HG03565 (cell line): Measurements from ENCODE around the gene RBM47.
A peak's percentile ranks its signal among the peaks of the same experiment; 100 is the strongest.

Experiments
- ATAC-seq: cut with Tn5 transposase; IDR thresholded peaks from one replicate; pipeline ENCODE4 v1.9.1; 2021; ENCODE audit warnings: mild to moderate bottlenecking, moderate library complexity; ENCODE audit not compliant: unreplicated experiment

The RBM47 gene

GRCh38 chr4:40502220-40502619 lies 127.4 kb downstream of the RBM47 start:
- no peak for ATAC-seq

DNA sequence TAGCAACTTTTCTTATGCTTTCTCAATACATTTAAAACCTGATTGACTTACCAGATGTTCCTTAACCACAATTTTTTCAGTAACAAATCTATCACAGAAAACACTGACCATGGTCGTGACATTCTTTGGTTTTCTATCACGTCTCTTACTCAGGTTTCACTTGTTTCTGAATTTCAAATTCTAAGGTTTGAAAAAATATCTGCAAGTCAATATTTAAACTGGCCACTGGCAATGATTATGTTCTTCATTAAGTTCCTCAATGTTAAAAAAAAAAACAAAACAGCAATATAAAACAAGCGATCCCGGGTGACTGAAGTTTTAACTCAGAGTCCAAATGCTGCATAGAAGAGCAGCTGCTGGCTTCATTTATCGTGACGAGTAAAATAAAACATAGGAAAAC lies 128.9 kb downstream of the RBM47 start:
- no peak for ATAC-seq

DNA sequence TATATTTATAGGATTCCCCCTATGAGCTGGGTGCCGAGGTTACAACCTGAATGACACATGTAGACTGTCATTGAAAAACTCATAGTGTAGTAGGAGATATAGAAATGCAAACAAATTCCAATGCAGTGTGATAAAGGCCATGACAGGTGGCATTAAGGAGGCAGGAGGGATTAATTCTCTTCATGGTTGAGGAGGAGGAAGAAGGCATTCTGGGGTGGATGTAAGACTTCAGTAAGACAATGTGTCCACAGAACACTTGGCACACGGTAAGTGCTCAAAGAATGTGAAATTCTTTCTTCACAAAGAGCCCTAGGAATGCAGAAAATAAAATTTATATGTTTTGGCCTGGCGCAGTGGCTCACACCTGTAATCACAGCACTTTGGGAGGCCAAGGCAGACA lies 136.5 kb downstream of the RBM47 start:
- ATAC-seq: no peak

- ATAC-seq: no peak
Measured at GRCh38 chr4:40492691-40493090, 137.0 kb downstream of the RBM47 start.

DNA sequence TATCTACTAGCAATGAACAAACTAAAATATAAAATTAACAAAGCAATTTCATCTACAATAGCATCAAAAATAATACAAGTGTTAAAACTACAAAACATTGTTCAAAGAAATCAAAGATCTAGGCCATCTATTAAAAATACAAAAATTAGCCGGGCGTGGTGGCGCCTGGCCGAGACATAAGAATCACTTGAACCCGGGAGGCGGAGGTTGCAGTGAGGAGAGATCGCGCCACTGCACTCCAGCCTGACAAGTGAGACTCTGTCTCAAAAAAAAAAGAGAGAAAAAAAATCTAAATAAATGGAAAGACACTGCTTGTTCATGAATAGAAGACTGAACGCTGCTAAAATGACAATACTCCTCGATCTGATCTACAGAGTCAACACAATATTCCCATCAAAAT lies 139.2 kb downstream of the RBM47 start:
- no peak for ATAC-seq

DNA sequence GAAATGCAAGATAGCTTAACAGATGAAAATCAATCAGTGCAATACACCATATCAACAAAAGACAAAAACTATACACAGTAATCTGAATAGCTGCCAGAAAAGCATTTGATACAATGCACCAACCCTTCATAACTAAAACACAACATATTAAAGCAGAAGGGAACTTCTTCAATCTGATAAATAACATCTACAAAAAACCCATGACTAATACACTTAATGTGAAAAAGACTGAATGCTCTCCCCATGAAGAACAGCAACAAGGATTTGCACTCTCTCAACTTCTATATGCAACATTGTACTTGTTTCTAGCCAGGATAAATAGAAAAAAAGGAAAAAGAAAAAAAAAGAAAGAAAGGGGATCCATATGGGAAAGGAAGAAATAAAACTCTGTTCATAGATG lies 139.7 kb downstream of the RBM47 start:
- no peak for ATAC-seq

- no peak for ATAC-seq
Measured at GRCh38 chr4:40486534-40486933, 143.1 kb downstream of the RBM47 start.

DNA sequence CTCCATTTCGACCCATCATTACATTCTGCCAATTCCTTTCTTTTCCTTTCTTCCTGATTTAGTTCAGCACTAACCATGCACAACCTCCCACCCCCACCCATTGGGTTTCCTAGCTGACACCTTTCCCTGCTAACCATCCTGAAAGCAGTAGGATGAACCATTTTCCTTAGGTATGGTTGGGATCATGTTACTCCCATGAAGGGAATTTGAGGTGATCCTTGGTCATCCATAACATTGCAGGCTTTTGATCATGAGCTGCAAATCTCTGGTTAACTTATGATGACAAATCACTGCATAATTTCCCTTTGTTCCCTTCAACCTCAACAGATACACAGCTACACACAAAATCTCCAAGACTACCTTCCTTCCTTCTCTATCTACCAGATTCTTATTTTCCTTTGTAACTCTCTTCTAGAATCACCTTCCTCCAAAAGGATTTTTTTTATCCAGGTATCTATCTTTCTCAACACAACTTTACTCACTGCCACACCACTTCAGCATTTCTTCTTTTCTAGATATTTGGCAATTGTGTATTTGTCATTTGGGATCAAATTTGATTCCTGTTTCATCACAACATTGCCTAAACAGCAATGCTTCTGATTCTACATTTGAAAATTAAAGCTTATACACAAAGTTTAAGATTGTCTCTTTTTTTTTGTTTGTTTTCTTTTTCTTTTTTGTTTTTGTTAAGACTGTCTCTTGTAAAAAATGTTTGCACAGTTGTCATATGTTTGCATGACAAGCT lies 145.1 kb downstream of the RBM47 start:
- no peak for ATAC-seq

DNA sequence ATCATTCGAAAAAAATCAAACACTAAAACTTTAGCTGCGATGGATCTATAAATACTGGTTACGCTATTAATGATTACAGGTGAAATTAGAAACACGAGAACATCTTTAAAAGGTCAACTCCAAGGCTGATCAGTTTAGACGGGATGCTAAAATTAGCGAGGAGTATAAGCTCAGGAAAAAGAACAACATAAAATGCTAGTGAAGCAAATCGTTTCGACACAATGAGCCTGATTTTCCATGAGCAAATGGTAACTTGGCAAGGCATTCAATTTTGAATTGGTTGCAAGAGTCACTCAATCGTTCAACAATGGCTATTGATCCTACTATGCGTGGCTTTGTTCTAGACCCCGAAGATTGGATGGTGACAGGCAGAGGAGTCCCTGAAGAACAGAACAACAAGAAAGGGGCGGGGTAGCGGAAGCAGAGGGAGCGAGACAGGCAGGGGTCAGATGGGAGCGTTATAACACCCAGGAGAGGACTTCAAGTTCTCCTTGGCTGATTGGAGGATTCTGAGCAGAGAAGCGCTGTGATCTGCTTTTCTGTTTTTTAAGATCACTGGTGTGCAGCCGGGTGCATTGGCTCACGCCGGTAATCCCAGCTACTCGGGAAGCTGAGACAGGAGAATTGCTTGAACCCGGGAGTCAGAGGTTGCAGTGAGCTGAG lies 146.5 kb downstream of the RBM47 start:
- no peak for ATAC-seq

DNA sequence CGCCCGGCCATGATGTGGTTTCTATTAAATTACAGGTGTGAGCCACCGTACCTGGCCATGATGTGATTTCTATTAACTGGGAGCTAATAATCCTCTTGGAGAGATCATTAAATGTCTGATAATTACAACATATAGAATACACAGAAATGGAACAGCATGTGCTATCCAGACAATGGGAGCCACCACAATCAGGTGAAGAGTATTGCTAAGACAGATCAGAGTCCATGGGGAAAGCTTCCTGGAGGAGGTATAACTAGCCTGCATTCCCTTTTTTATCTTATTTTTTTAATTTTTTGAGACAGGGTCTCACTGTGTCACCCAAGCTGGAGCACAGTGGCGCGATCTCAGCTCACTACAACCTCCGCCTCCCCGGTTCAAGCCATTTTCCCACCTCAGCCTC lies 147.7 kb downstream of the RBM47 start:
- ATAC-seq: no peak

DNA sequence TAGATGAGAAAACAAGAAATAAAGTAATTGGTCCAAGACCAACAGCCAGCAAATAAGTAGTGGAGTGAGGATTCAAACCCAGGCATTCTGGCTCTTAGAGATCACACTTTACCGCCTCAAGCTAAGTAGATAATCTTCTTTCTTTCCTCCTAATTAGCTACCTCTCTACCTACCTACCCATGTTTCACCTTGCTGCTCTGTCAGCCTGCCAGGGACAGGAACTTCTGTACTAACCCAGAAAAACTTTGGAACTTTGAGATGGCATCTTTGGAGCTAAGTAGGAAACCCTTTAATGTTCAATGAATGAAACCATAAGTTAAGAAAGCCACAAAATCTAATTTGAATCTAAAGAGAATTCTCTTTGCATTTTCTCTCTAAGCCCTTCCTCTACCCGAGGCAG lies 149.4 kb downstream of the RBM47 start:
- ATAC-seq: no peak

DNA sequence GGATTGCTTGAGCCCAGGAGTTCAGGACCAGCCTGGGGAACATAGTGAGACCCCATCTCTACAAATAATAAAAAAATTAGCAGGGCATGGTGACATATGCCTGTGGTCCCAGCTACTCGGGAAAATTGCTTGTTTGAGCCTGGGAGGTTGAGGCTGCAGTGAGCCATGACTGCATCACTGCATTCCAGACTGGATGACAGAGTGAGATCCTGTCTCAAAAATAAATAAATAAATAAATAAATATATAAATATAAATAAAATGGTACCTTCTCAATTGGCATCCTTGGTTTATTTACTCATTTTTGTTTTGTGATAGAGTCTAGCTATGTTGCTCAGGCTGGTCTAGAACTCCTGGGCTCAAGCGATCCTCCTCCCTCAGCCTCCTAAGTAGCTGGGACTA lies 150.3 kb downstream of the RBM47 start:
- ATAC-seq: no peak

GRCh38 chr4:40475609-40476008 lies 154.1 kb downstream of the RBM47 start:
- ATAC-seq: no peak

- no peak for ATAC-seq
Measured at GRCh38 chr4:40473578-40474388, 155.9 kb downstream of the RBM47 start.

GRCh38 chr4:40471923-40472322 lies 157.7 kb downstream of the RBM47 start:
- ATAC-seq: no peak

- ATAC-seq: no peak
Measured at GRCh38 chr4:40466789-40467188, 162.9 kb downstream of the RBM47 start.

DNA sequence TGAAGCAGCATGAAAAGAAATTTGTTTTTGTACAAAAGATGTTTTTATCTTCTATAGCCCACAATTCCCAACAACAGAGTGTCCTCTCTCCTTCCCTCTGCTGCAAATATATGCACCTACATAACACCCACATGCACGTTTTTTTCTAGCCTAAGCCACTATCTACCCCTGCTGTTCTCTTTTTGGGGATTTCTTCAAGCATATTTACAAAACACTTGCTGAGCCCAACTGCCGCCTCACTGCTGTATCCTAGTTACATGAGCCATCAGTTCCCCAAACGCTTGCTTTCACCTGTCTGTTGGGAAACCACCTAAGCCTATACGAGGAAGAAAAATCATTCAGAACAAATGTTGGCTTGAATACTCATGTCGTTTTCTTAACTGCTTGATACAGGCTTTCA lies 167.3 kb downstream of the RBM47 start:
- ATAC-seq: peak; percentile 79

GRCh38 chr4:40461879-40462278 lies 167.8 kb downstream of the RBM47 start:
- ATAC-seq: no peak

DNA sequence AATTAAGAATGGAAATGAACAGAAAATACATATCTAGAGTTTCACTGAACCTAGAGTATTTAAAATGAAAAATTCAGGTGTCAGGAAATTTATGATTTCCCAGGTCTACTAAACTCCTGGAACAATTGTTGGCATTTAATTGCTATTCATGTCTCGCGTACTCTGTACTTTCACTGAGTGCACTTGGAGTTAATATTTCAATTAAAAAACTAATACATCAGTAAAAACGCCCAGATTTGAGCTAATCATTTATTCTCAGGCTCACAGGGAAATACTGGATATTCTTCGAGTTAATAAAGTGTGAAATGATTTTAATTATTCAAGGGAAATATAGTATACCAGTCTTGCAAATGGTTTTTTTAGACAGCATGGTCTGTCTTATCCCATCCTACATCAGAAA lies 168.6 kb downstream of the RBM47 start:
- ATAC-seq: no peak

GRCh38 chr4:40458683-40459082 lies 171.0 kb downstream of the RBM47 start:
- ATAC-seq: no peak

DNA sequence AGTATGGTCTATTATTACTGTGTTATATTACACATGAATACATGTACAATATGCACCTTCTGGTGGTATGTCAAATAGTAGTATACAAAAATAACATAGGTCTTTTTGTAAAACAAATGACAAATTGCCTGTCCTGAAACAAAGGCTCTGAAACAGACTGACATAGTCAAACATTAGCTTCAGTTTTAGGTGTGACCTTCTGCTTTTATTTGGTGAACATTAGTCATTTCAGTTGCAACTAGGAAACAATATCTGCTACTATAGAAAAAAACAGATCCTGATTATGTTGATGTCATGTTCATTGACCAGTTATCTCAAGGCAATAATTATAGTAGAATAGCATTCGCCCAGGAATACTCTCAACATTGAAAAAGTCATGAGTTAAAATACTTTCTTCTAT lies 171.6 kb downstream of the RBM47 start:
- no peak for ATAC-seq

GRCh38 chr4:40455340-40455902 lies 174.2 kb downstream of the RBM47 start:
- no peak for ATAC-seq
